Measurements from ENCODE around the gene PON2. TPM values are rescaled to one million over a fixed set of nuclear protein-coding genes. Genes with fewer than 3 reads are reported as not detected.

Gene PON2
- total and polyA plus RNA-seq, 2 of the 13 experiments (the other 11 are each of a cell fraction or from before 2014, with no cell fraction given) = 202 to 217 TPM

- TF ChIP-seq, protein P1, sequence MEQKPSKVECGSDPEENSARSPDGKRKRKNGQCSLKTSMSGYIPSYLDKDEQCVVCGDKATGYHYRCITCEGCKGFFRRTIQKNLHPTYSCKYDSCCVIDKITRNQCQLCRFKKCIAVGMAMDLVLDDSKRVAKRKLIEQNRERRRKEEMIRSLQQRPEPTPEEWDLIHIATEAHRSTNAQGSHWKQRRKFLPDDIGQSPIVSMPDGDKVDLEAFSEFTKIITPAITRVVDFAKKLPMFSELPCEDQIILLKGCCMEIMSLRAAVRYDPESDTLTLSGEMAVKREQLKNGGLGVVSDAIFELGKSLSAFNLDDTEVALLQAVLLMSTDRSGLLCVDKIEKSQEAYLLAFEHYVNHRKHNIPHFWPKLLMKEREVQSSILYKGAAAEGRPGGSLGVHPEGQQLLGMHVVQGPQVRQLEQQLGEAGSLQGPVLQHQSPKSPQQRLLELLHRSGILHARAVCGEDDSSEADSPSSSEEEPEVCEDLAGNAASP (CRISPR knock-in tag; IDR thresholded peaks at IDR 0.05; ENCODE audit: borderline replicate concordance) = 0 out of 2 replicates have a peak, but pooled peaks have one; percentile 21
- TF ChIP-seq ZBTB7A (CRISPR knock-in tag; IDR thresholded peaks at IDR 0.05) = no peak
- TF ChIP-seq ZNF598 (CRISPR knock-in tag; IDR thresholded peaks at IDR 0.05; ENCODE audit: borderline replicate concordance) = no peak
- no peak for TF ChIP-seq HNRNPLL (IDR thresholded peaks at IDR 0.05; ENCODE audit: low read depth, low read length, poor library complexity, severe bottlenecking)
- no peak for TF ChIP-seq MXD4 (CRISPR knock-in tag; IDR thresholded peaks at IDR 0.05)
- TF ChIP-seq, protein P2, sequence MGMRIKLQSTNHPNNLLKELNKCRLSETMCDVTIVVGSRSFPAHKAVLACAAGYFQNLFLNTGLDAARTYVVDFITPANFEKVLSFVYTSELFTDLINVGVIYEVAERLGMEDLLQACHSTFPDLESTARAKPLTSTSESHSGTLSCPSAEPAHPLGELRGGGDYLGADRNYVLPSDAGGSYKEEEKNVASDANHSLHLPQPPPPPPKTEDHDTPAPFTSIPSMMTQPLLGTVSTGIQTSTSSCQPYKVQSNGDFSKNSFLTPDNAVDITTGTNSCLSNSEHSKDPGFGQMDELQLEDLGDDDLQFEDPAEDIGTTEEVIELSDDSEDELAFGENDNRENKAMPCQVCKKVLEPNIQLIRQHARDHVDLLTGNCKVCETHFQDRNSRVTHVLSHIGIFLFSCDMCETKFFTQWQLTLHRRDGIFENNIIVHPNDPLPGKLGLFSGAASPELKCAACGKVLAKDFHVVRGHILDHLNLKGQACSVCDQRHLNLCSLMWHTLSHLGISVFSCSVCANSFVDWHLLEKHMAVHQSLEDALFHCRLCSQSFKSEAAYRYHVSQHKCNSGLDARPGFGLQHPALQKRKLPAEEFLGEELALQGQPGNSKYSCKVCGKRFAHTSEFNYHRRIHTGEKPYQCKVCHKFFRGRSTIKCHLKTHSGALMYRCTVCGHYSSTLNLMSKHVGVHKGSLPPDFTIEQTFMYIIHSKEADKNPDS (CRISPR knock-in tag; IDR thresholded peaks at IDR 0.05) = no peak
- TF ChIP-seq MATR3 (CRISPR knock-in tag; IDR thresholded peaks at IDR 0.05) = no peak
- TF ChIP-seq ZNF678 (CRISPR knock-in tag; IDR thresholded peaks at IDR 0.05) = no peak
- no peak; the same call in 1 of the 2 replicates for TF ChIP-seq ERF (CRISPR knock-in tag; IDR thresholded peaks at IDR 0.05)
- no peak for TF ChIP-seq SAFB2 (CRISPR knock-in tag; IDR thresholded peaks at IDR 0.05; ENCODE audit: borderline replicate concordance, low read depth)
- TF ChIP-seq, protein P3, sequence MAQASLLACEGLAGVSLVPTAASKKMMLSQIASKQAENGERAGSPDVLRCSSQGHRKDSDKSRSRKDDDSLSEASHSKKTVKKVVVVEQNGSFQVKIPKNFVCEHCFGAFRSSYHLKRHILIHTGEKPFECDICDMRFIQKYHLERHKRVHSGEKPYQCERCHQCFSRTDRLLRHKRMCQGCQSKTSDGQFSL (CRISPR knock-in tag; IDR thresholded peaks at IDR 0.05) = no peak
- TF ChIP-seq, protein P4, sequence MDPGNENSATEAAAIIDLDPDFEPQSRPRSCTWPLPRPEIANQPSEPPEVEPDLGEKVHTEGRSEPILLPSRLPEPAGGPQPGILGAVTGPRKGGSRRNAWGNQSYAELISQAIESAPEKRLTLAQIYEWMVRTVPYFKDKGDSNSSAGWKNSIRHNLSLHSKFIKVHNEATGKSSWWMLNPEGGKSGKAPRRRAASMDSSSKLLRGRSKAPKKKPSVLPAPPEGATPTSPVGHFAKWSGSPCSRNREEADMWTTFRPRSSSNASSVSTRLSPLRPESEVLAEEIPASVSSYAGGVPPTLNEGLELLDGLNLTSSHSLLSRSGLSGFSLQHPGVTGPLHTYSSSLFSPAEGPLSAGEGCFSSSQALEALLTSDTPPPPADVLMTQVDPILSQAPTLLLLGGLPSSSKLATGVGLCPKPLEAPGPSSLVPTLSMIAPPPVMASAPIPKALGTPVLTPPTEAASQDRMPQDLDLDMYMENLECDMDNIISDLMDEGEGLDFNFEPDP (CRISPR knock-in tag; conservative IDR thresholded peaks at IDR 0.05) = no peak
- TF ChIP-seq TRIM24 (CRISPR knock-in tag; IDR thresholded peaks at IDR 0.05) = no peak
- no peak for TF ChIP-seq ZNF326 (CRISPR knock-in tag; IDR thresholded peaks at IDR 0.05; ENCODE audit: borderline replicate concordance)
- no peak for TF ChIP-seq RNF2 (conservative IDR thresholded peaks at IDR 0.05; ENCODE audit: low read depth)
- no peak for TF ChIP-seq ZNF616 (CRISPR knock-in tag; IDR thresholded peaks at IDR 0.05; ENCODE audit: low read depth)
- TF ChIP-seq HNRNPK (IDR thresholded peaks at IDR 0.05; ENCODE audit: low read depth, low read length, poor library complexity, severe bottlenecking) = no peak
- no peak for TF ChIP-seq ZKSCAN1 (IDR thresholded peaks at IDR 0.05; ENCODE audit: low read length)
- TF ChIP-seq, protein P5, sequence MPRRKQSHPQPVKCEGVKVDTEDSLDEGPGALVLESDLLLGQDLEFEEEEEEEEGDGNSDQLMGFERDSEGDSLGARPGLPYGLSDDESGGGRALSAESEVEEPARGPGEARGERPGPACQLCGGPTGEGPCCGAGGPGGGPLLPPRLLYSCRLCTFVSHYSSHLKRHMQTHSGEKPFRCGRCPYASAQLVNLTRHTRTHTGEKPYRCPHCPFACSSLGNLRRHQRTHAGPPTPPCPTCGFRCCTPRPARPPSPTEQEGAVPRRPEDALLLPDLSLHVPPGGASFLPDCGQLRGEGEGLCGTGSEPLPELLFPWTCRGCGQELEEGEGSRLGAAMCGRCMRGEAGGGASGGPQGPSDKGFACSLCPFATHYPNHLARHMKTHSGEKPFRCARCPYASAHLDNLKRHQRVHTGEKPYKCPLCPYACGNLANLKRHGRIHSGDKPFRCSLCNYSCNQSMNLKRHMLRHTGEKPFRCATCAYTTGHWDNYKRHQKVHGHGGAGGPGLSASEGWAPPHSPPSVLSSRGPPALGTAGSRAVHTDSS (CRISPR knock-in tag; conservative IDR thresholded peaks at IDR 0.05) = no peak
- TF ChIP-seq IRF9 (CRISPR knock-in tag; IDR thresholded peaks at IDR 0.05; ENCODE audit: borderline replicate concordance) = no peak
- TF ChIP-seq ZC3H13 (CRISPR knock-in tag; IDR thresholded peaks at IDR 0.05) = no peak
- TF ChIP-seq HMG20B (CRISPR knock-in tag; conservative IDR thresholded peaks at IDR 0.05) = 0 out of 2 replicates have a peak, but pooled peaks have one; percentile 42
Observed at GRCh38 chr7:95478272-95479037, 43.6 kb upstream of the PON2 start (continued).

All from HepG2 (cell line).